Mesothelial cell of epicardium (in vitro differentiated cells): Measurements from ENCODE around the gene STMN1. TPM values are rescaled to one million over a fixed set of nuclear protein-coding genes. Genes with fewer than 3 reads are reported as not detected.

Experiments
- DNase-seq, 2 experiments: peaks; one replicate each; pipeline ENCODE4 v3.0.0; 2021; ENCODE audit warnings: low spot score in 2 of 2; ENCODE audit not compliant: unreplicated experiment in 2 of 2
- H3K27ac Mint-ChIP-seq: 2 replicates; pipeline ENCODE4 v1.8.0; 2021; ENCODE audit warnings: mixed read lengths
- H3K27me3 Mint-ChIP-seq: 2 replicates; pipeline ENCODE4 v1.8.0; 2021; ENCODE audit warnings: low read depth, mixed read lengths
- H3K36me3 Mint-ChIP-seq: 2 replicates; pipeline ENCODE4 v1.8.0; 2021; ENCODE audit warnings: mixed read lengths
- H3K4me1 Mint-ChIP-seq: 2 replicates; pipeline ENCODE4 v1.8.0; 2021; ENCODE audit warnings: mixed read lengths
- H3K4me3 Mint-ChIP-seq: 2 replicates; pipeline ENCODE4 v1.8.0; 2021; ENCODE audit warnings: mild to moderate bottlenecking, moderate library complexity, mixed read lengths
- H3K9me3 Mint-ChIP-seq: 2 replicates; pipeline ENCODE4 v1.8.0; 2021; ENCODE audit warnings: mixed read lengths
- microRNA-seq: library from miRNA; unstranded; fragments of <30 nt; microRNA quantifications from one replicate; pipeline ENCODE4 v1.2.0, GENCODE V29; 2021; ENCODE audit warnings: inconsistent platforms, mixed read lengths
- total RNA-seq: library from RNA; stranded (reverse); gene quantifications from 3 replicates; pipeline ENCODE4 v1.2.1, GENCODE V29; 2021
- TF ChIP-seq, protein P1 (sequence below): fragments of 200-600 bp; sonication (generic); IDR thresholded peaks from one replicate; pipeline ENCODE4 v1.5.0; 2021; ENCODE audit warnings: antibody characterized with exemption; ENCODE audit not compliant: unreplicated experiment

Gene STMN1
- total RNA-seq, 1 donor from 2014 or later, result 472 TPM

DNA sequence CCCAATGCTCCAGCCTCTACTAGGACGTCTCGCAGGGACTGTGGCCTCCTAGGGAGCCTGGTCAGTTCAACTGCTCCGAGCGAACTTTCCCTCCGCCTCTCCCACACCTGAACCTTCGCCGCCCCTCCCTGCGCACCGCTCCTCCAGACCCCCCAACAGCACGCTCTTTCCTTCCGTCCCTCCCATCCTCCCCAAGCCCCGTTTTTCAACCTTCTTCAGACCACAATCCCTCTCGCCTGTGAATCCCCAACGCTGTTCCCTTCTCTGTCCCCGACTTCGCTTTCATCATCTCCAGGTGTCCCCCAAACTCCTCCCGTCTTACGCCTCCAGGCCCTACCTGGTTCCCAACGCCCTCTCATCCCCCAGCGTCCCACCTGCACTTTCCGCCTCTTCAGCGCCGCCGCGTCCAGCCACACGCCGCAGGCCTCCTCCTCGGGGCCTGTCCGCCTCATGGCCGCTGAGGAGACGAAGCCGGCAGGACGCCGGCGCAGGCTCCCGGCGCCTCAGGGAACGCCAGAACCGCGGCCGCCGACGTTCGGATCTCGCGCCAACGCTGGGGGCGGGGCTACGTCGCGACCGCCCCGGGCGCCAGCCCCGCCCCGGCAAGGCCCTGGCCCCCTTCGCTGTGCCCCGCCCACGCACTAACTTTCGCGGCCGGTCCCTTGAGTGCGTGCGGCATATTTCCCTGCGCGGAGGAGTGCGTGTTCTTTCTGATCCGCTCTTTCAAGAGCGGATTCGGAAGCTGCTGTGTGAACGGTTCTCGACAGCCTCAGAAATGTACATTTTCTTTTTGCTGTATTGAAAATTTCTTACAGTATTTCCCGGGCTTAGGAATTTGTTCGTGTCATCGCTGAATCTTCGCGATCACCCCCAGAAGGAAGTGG, 47.1 kb downstream of the STMN1 start, which contains the start of gene AUNIP:
Gene AUNIP (minus strand): TSS at position 552 of the 884 bp plus-strand sequence. CDS start 100 bp downstream, at position 452.
- TF ChIP-seq, protein P1, sequence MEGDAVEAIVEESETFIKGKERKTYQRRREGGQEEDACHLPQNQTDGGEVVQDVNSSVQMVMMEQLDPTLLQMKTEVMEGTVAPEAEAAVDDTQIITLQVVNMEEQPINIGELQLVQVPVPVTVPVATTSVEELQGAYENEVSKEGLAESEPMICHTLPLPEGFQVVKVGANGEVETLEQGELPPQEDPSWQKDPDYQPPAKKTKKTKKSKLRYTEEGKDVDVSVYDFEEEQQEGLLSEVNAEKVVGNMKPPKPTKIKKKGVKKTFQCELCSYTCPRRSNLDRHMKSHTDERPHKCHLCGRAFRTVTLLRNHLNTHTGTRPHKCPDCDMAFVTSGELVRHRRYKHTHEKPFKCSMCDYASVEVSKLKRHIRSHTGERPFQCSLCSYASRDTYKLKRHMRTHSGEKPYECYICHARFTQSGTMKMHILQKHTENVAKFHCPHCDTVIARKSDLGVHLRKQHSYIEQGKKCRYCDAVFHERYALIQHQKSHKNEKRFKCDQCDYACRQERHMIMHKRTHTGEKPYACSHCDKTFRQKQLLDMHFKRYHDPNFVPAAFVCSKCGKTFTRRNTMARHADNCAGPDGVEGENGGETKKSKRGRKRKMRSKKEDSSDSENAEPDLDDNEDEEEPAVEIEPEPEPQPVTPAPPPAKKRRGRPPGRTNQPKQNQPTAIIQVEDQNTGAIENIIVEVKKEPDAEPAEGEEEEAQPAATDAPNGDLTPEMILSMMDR, result no peak

DNA sequence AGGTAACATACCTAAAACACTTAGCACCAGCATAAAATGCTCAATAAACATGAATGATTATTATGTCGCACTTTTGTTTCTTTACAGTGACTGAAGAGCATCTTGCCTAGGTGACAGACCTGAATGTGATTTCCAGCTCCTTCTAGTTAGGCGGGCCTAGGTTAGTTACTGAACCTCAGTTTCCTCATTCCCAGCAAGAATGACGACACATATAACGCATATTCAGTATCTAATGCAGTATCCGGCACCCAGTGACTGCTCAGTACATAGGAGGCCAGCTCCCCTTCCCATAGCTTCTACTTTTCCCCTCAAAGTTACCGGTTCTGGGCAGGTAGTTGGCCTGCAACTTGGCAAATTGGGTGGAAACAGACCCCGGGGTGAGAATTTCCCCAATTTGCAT, 47.7 kb downstream of the STMN1 start:
- H3K4me1 Mint-ChIP-seq, result peaks cover 24% of the 10 kb centered on the region
- H3K36me3 Mint-ChIP-seq, result peaks cover 14% of the 10 kb centered on the region
- H3K9me3 Mint-ChIP-seq, result no peaks in the 10 kb centered on the region
- TF ChIP-seq, protein P1, result no peak
- H3K27me3 Mint-ChIP-seq, result no peaks in the 10 kb centered on the region
- peak overlapping the region; percentile 80 for H3K27ac Mint-ChIP-seq
- DNase-seq, result no peak
- H3K4me3 Mint-ChIP-seq, result peak overlapping the region; percentile 87

More for the DNA sequence above, 47.1 kb downstream of the STMN1 start, which contains the start of gene AUNIP:
- Mint-ChIP-seq H3K27ac (peak within 1 kb of the TSS; percentile 98), H3K4me3 (peak within 1 kb of the TSS; percentile 87), H3K36me3 (peaks cover 17% of the 10 kb centered on the region), H3K27me3 (no peaks in the 10 kb centered on the region), H3K9me3 (no peaks in the 10 kb centered on the region), H3K4me1 (peaks cover 24% of the 10 kb centered on the region)
- peak; percentile 81 to 90 for DNase-seq

DNA sequence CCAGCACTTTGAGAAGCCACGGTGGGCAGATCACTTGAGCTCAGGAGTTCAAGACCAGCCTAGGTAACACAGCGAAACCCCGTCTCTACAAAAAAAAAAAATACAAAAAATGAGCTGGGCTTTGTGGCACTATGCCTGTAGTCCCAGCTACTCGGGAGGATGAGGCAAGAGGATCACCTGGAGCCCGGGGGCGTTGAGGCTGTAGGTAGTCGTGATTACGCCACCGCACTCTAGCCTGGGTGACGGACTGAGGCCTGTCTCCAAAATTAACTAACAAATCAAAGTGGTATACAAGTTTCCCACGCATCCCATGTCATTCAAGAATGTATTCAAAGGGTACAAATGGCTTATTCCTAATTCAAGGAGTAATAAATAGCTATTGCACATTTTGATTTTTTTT, 49.4 kb downstream of the STMN1 start:
- no peak for DNase-seq
- Mint-ChIP-seq H3K27ac (no peak overlapping the region), H3K27me3 (no peaks in the 10 kb centered on the region), H3K4me3 (no peak overlapping the region), H3K9me3 (no peaks in the 10 kb centered on the region), H3K36me3 (peaks cover 4% of the 10 kb centered on the region), H3K4me1 (peaks cover 24% of the 10 kb centered on the region)
- TF ChIP-seq, protein P1, result no peak

DNA sequence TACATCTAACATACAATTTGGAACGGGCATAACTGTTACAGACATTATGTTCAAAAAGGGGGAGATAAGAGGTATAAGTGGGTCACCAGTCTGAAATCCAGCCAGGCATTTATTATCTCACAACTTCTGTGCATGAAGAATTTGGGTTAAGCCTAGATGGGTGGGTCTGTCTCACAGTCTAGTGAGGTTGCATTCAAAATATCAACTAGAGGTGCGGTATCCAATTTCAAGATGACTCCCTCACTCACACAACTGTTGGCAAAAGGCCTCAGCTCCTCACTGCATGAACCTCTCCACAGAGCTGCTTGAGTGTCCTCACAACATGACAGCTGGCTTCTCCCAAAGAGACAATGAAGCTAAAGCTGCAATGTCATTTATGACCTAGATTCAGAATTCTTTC, 51.7 kb downstream of the STMN1 start:
- Mint-ChIP-seq H3K27me3 (no peaks in the 10 kb centered on the region), H3K9me3 (peaks cover 8% of the 10 kb centered on the region), H3K27ac (no peak overlapping the region), H3K36me3 (peaks cover 2% of the 10 kb centered on the region), H3K4me1 (peaks cover 12% of the 10 kb centered on the region), H3K4me3 (no peak overlapping the region)
- no peak for DNase-seq
- TF ChIP-seq, protein P1, result no peak

Small RNA genes within 50 kb of the gene (microRNA-seq; reads per million reads assigned to microRNA genes)
- not detected for gene MIR3917

Other genes starting within 250 kb of the STMN1 start
- 71.6 to 74.1 TPM (median 72.8 TPM) in 3 replicates for gene SELENON, start 106.2 kb downstream of the STMN1 start, total RNA-seq
- gene MTFR1L, start 86.5 kb downstream of the STMN1 start, total RNA-seq, result 74.3 to 76.6 TPM (median 74.7 TPM) in 3 replicates
- gene AUNIP, start 47.0 kb downstream of the STMN1 start, total RNA-seq, result 2.4 to 2.8 TPM (median 2.7 TPM) in 3 replicates
- 24.0 to 26.8 TPM (median 24.0 TPM) in 3 replicates for gene PAQR7, start 30.7 kb downstream of the STMN1 start, total RNA-seq
- 8.7 to 9.9 TPM (median 9.1 TPM) in 3 replicates for gene PAFAH2, start 91.6 kb upstream of the STMN1 start, total RNA-seq
- gene EXTL1, start 115.4 kb upstream of the STMN1 start, total RNA-seq, result 6.9 to 8.2 TPM (median 7.1 TPM) in 3 replicates
- gene SLC30A2, start 139.7 kb upstream of the STMN1 start, total RNA-seq, result 9.2 to 10.7 TPM (median 10.3 TPM) in 3 replicates
- gene TRIM63, start 161.2 kb upstream of the STMN1 start, total RNA-seq, result 1.4 to 1.9 TPM (median 1.7 TPM) in 3 replicates
- gene PDIK1L, start 205.4 kb upstream of the STMN1 start, total RNA-seq, result 18.3 to 19.4 TPM (median 19.1 TPM) in 3 replicates